HL-60 (cell line): ENCODE data around the gene CACNA1G.

Source experiments
- CTCF ChIP-seq: IDR thresholded peaks from one replicate; pipeline ENCODE4 v1.5.1; 2011; ENCODE audit warnings: low read length, control low read depth, inconsistent platforms; ENCODE audit not compliant: insufficient read depth
- GABPA ChIP-seq: IDR thresholded peaks from 2 replicates; pipeline ENCODE4 v1.6.1; 2012; ENCODE audit warnings: low read depth
- POLR2AphosphoS5 ChIP-seq: IDR thresholded peaks from 2 replicates; pipeline ENCODE4 v1.6.1; 2012; ENCODE audit warnings: low read depth
- SPI1 ChIP-seq: IDR thresholded peaks from 2 replicates; pipeline ENCODE4 v1.6.1; 2012; ENCODE audit warnings: low read depth, mild to moderate bottlenecking, borderline replicate concordance

GRCh38 chr17:50632637-50633036 is 72.1 kb downstream of the CACNA1G start:
- TF ChIP-seq CTCF (no peak), POLR2AphosphoS5 (no peak), GABPA (no peak), SPI1 (no peak)
